ENCODE results near the gene LANCL2. TPM values are rescaled to one million over a fixed set of nuclear protein-coding genes. Genes with fewer than 3 reads are reported as not detected.

The LANCL2 gene
- total and polyA plus RNA-seq, 4 donors = 6.2 to 11.9 (median 10.8) TPM

DNA sequence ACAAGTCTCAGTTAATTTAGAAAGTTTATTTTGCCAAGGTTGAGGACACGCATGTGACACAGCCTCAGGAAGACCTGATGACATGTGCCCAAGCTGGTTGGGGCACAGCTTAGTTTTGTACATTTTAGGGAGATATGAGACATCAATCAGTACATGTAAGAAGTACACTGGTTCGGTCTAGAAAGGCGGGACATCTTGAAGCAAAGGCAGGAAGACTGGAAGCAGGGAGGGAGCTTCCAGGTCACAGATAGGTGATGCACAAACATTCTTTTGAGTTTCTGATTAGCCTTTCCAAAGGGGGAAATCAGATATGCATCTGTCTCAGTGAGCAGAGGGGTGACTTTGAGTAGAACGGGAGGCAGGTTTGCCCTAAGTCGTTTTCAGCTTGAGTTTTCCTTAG lies 29.4 kb upstream of the LANCL2 start:
- Histone ChIP-seq H3K27ac (ENCODE audit: low read depth in 1 of 2, low read length in 2 of 2) (no peak overlapping the region), H3K9me3 (ENCODE audit: control insufficient read depth in 4 of 4, low read length in 3 of 4) (no peaks in the 10 kb centered on the region), H3K4me3 (ENCODE audit: low read depth in 1 of 3, low read length in 3 of 3) (no peak overlapping the region), H3K9ac (ENCODE audit: low read depth in 1 of 2, low read length in 2 of 2) (no peak overlapping the region), H3K27me3 (ENCODE audit: control insufficient read depth in 4 of 4, insufficient read depth in 4 of 4, low read length in 3 of 4) (peaks cover 0 to 2% (median 0%) of the 10 kb centered on the region in 4 donors), H3K4me1 (ENCODE audit: control insufficient read depth in 4 of 4, insufficient read depth in 4 of 4, low read length in 3 of 4) (no peaks in the 10 kb centered on the region), H3K36me3 (ENCODE audit: control insufficient read depth in 4 of 4, insufficient read depth in 3 of 4, low read depth in 1 of 4, low read length in 3 of 4) (no peaks in the 10 kb centered on the region)
- 60% methylated on average over 5 of the region's 5 CpGs for WGBS
- TF ChIP-seq, protein P1, sequence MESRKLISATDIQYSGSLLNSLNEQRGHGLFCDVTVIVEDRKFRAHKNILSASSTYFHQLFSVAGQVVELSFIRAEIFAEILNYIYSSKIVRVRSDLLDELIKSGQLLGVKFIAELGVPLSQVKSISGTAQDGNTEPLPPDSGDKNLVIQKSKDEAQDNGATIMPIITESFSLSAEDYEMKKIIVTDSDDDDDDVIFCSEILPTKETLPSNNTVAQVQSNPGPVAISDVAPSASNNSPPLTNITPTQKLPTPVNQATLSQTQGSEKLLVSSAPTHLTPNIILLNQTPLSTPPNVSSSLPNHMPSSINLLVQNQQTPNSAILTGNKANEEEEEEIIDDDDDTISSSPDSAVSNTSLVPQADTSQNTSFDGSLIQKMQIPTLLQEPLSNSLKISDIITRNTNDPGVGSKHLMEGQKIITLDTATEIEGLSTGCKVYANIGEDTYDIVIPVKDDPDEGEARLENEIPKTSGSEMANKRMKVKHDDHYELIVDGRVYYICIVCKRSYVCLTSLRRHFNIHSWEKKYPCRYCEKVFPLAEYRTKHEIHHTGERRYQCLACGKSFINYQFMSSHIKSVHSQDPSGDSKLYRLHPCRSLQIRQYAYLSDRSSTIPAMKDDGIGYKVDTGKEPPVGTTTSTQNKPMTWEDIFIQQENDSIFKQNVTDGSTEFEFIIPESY (IDR thresholded peaks at IDR 0.05) = no peak
- TF ChIP-seq, protein P2, sequence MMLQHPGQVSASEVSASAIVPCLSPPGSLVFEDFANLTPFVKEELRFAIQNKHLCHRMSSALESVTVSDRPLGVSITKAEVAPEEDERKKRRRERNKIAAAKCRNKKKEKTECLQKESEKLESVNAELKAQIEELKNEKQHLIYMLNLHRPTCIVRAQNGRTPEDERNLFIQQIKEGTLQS (IDR thresholded peaks at IDR 0.05) = no peak
- no peak for TF ChIP-seq EGR1 (IDR thresholded peaks at IDR 0.05; ENCODE audit: low read depth in 2 of 2)
- no peak for TF ChIP-seq FOXA1 (IDR thresholded peaks at IDR 0.05)
- TF ChIP-seq SP1 (IDR thresholded peaks at IDR 0.05) = no peak
- TF ChIP-seq RAD21 (IDR thresholded peaks at IDR 0.05) = no peak
- TF ChIP-seq HNF4A (conservative IDR thresholded peaks at IDR 0.05) = no peak
- no peak for TF ChIP-seq JUND (IDR thresholded peaks at IDR 0.05)
- no peak for TF ChIP-seq MAX (IDR thresholded peaks at IDR 0.05)
- no peak for TF ChIP-seq TAF1 (conservative IDR thresholded peaks at IDR 0.05)
- TF ChIP-seq, protein P3, sequence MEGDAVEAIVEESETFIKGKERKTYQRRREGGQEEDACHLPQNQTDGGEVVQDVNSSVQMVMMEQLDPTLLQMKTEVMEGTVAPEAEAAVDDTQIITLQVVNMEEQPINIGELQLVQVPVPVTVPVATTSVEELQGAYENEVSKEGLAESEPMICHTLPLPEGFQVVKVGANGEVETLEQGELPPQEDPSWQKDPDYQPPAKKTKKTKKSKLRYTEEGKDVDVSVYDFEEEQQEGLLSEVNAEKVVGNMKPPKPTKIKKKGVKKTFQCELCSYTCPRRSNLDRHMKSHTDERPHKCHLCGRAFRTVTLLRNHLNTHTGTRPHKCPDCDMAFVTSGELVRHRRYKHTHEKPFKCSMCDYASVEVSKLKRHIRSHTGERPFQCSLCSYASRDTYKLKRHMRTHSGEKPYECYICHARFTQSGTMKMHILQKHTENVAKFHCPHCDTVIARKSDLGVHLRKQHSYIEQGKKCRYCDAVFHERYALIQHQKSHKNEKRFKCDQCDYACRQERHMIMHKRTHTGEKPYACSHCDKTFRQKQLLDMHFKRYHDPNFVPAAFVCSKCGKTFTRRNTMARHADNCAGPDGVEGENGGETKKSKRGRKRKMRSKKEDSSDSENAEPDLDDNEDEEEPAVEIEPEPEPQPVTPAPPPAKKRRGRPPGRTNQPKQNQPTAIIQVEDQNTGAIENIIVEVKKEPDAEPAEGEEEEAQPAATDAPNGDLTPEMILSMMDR (IDR thresholded peaks at IDR 0.05; ENCODE audit: low read depth, low read length, missing input control) = no peak
- no peak for TF ChIP-seq YY1 (IDR thresholded peaks at IDR 0.05)
- no peak for TF ChIP-seq HNF4G (IDR thresholded peaks at IDR 0.05)
- TF ChIP-seq GABPA (IDR thresholded peaks at IDR 0.05 in 1 of 2, conservative IDR thresholded peaks at IDR 0.05 in 1 of 2) = no peak
- TF ChIP-seq NR2F2 (IDR thresholded peaks at IDR 0.05) = no peak
- no peak for TF ChIP-seq REST (IDR thresholded peaks at IDR 0.05)
- no peak for TF ChIP-seq RXRA (IDR thresholded peaks at IDR 0.05)
- no peak for TF ChIP-seq FOXA2 (IDR thresholded peaks at IDR 0.05)
- DNase-seq (ENCODE audit: low spot score) = no peak
